ENCODE measurements around the gene BUD23. TPM values are rescaled to one million over a fixed set of nuclear protein-coding genes. Genes with fewer than 3 reads are reported as not detected.
"Not testable (repeated sequence)": the region's sequence is repeated elsewhere in the genome, so short reads cannot be mapped to it uniquely, and the experiment has no call there.

BUD23 gene
- total and polyA plus RNA-seq, 10 donors: 44.2 to 71.4 (median 54.6) TPM

- Histone ChIP-seq H3K36me3 (peaks cover 0 to 7% (median 0%) of the 10 kb centered on the region in 6 donors), H3K27me3 (replicated peaks in 1 of 7) (peaks cover 0 to 64% (median 8%) of the 10 kb centered on the region in 7 donors), H3K9me3 (no peaks in the 10 kb centered on the region), H3K4me3 (peak within 1 kb of the TSS; percentile 68 to 96 (median 76)), H3K4me1 (peaks cover 12 to 48% (median 27%) of the 10 kb centered on the region in 6 donors), H3K27ac (peak within 1 kb of the TSS in 3 of 8 donors; percentile 47 to 64 (median 63))
- TF ChIP-seq, protein P1, sequence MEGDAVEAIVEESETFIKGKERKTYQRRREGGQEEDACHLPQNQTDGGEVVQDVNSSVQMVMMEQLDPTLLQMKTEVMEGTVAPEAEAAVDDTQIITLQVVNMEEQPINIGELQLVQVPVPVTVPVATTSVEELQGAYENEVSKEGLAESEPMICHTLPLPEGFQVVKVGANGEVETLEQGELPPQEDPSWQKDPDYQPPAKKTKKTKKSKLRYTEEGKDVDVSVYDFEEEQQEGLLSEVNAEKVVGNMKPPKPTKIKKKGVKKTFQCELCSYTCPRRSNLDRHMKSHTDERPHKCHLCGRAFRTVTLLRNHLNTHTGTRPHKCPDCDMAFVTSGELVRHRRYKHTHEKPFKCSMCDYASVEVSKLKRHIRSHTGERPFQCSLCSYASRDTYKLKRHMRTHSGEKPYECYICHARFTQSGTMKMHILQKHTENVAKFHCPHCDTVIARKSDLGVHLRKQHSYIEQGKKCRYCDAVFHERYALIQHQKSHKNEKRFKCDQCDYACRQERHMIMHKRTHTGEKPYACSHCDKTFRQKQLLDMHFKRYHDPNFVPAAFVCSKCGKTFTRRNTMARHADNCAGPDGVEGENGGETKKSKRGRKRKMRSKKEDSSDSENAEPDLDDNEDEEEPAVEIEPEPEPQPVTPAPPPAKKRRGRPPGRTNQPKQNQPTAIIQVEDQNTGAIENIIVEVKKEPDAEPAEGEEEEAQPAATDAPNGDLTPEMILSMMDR (IDR thresholded peaks at IDR 0.05 in 8 of 11, conservative IDR thresholded peaks at IDR 0.05 in 3 of 11): no peak
- no peak for TF ChIP-seq POLR2A (IDR thresholded peaks at IDR 0.05)
- TF ChIP-seq POLR2AphosphoS5 (IDR thresholded peaks at IDR 0.05): peak in 2 of 3 donors; percentile 44 to 58
- peak; percentile 93 for DNase-seq
- intact Hi-C loops (cut with DNase I; ENCODE audit: low total_unique reads): no loop called here
- 2 to 4% (median 3%) methylated on average over 21 to 96 of the region's 96 CpGs for WGBS, 5 donors
Measured at GRCh38 chr7:73718905-73719805, 35.8 kb downstream of the BUD23 start, which contains the start of gene STX1A. TSS of gene STX1A (minus strand) at chr7:73719669. CDS start at chr7:73719631, 38 bp downstream.

DNA sequence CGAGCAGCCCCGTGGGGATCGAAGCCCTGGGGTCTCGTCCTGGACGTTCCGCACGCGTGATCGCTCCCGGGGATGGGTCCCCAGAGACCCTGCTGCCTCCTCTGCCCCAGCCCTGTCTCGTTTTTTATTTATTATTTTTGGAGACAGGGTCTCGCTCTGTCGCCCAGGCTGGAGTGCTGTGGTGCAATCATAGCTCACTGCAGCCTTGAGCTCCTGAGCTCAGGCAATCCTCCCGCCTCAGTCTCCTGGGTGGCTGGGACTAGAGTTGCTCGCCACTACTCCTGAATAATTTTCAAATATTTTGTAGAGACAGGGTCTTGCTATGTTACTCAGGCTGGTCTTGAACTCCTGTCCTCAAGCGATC is 36.4 kb downstream of the BUD23 start:
- peaks cover 0 to 59% (median 8%) of the 10 kb centered on the region in 7 donors for H3K27me3 ChIP-seq (replicated peaks in 1 of 7)
- WGBS, 5 donors: 10 to 23% (median 18%) methylated on average over 6 to 16 of the region's 16 CpGs
- intact Hi-C loops (cut with DNase I; ENCODE audit: low total_unique reads): no loop called here
- peak overlapping the region in 7 of 8 donors; percentile 13 to 96 (median 75) for H3K4me3 ChIP-seq
- peaks cover 0 to 7% (median 0%) of the 10 kb centered on the region in 6 donors for H3K36me3 ChIP-seq
- peaks cover 12 to 48% (median 27%) of the 10 kb centered on the region in 6 donors for H3K4me1 ChIP-seq
- no peaks in the 10 kb centered on the region for H3K9me3 ChIP-seq
- TF ChIP-seq POLR2AphosphoS5 (IDR thresholded peaks at IDR 0.05): no peak
- TF ChIP-seq, protein P1 (IDR thresholded peaks at IDR 0.05 in 8 of 11, conservative IDR thresholded peaks at IDR 0.05 in 3 of 11): no peak
- TF ChIP-seq POLR2A (IDR thresholded peaks at IDR 0.05): no peak
- no peak for DNase-seq
- H3K27ac ChIP-seq: no peak overlapping the region

- intact Hi-C loops (cut with DNase I; ENCODE audit: low total_unique reads); H3K4me3 ChIP-seq; H3K9me3 ChIP-seq; DNase-seq; H3K27ac ChIP-seq; H3K36me3 ChIP-seq: not testable (repeated sequence)
- H3K4me1 ChIP-seq: peaks cover 12 to 47% (median 27%) of the 10 kb centered on the region in 6 donors
- WGBS, 5 donors: 91 to 98% (median 92%) methylated on average over 9 of the region's 9 CpGs
- peaks cover 0 to 56% (median 8%) of the 10 kb centered on the region in 7 donors for H3K27me3 ChIP-seq (replicated peaks in 1 of 7)
Measured at GRCh38 chr7:73720443-73720842, 37.0 kb downstream of the BUD23 start.

- Histone ChIP-seq H3K4me3 (no peak overlapping the region), H3K9me3 (no peaks in the 10 kb centered on the region), H3K27me3 (replicated peaks in 1 of 7) (peaks cover 0 to 53% (median 8%) of the 10 kb centered on the region in 7 donors), H3K4me1 (peaks cover 12 to 43% (median 31%) of the 10 kb centered on the region in 6 donors), H3K36me3 (no peaks in the 10 kb centered on the region), H3K27ac (no peak overlapping the region)
- DNase-seq: no peak
- 66 to 79% (median 74%) methylated on average over 2 to 3 of the region's 3 CpGs for WGBS, 5 donors
- intact Hi-C loops (cut with DNase I; ENCODE audit: low total_unique reads): no loop called here
- TF ChIP-seq, protein P1 (IDR thresholded peaks at IDR 0.05 in 8 of 11, conservative IDR thresholded peaks at IDR 0.05 in 3 of 11): no peak
- TF ChIP-seq POLR2A (IDR thresholded peaks at IDR 0.05) (no peak), POLR2AphosphoS5 (IDR thresholded peaks at IDR 0.05) (no peak)
Measured at GRCh38 chr7:73721377-73721817, 38.0 kb downstream of the BUD23 start.

- H3K4me3 ChIP-seq; H3K27ac ChIP-seq; intact Hi-C loops (cut with DNase I; ENCODE audit: low total_unique reads); H3K36me3 ChIP-seq; H3K9me3 ChIP-seq; DNase-seq: not testable (repeated sequence)
- Histone ChIP-seq H3K4me1 (peaks cover 12 to 35% (median 27%) of the 10 kb centered on the region in 6 donors), H3K27me3 (replicated peaks in 1 of 7) (peaks cover 0 to 53% (median 9%) of the 10 kb centered on the region in 7 donors)
- WGBS, 5 donors: 73 to 88% (median 84%) methylated on average over 4 of the region's 4 CpGs
Measured at GRCh38 chr7:73722182-73722581, 38.8 kb downstream of the BUD23 start.

Measured in spleen (tissue), 11 donors.